HG02623 (cell line): ENCODE measurements around the gene GDAP1L1.
"Not testable (repeated sequence)": the region's sequence is repeated elsewhere in the genome, so short reads cannot be mapped to it uniquely, and the experiment has no call there.

Experiments used
- ATAC-seq: cut with Tn5 transposase; IDR thresholded peaks from one replicate; pipeline ENCODE4 v1.9.1; 2021; ENCODE audit warnings: moderate library complexity; ENCODE audit not compliant: unreplicated experiment

Gene GDAP1L1

GRCh38 chr20:44219170-44219730 lies 27.9 kb upstream of the GDAP1L1 start:
- ATAC-seq: no peak

GRCh38 chr20:44219791-44220190 lies 27.3 kb upstream of the GDAP1L1 start:
- no peak for ATAC-seq

- ATAC-seq: no peak
These were observed 25.6 kb upstream of the GDAP1L1 start for GRCh38 chr20:44221368-44221954.

- ATAC-seq: no peak
These were observed 25.1 kb upstream of the GDAP1L1 start for GRCh38 chr20:44222027-44222426.

- ATAC-seq: no peak
These were observed 24.3 kb upstream of the GDAP1L1 start for GRCh38 chr20:44222633-44223368.

GRCh38 chr20:44223721-44224120 lies 23.4 kb upstream of the GDAP1L1 start:
- no peak for ATAC-seq

- ATAC-seq: no peak
These were observed 22.5 kb upstream of the GDAP1L1 start for GRCh38 chr20:44224637-44225036.

- no peak for ATAC-seq
These were observed 18.4 kb upstream of the GDAP1L1 start for GRCh38 chr20:44228465-44229258.

GRCh38 chr20:44231193-44231592 lies 15.9 kb upstream of the GDAP1L1 start:
- no peak for ATAC-seq

GRCh38 chr20:44231713-44232468 lies 15.2 kb upstream of the GDAP1L1 start:
- ATAC-seq: no peak

GRCh38 chr20:44232469-44232856 lies 14.6 kb upstream of the GDAP1L1 start:
- ATAC-seq: not testable (repeated sequence)

GRCh38 chr20:44233436-44234016 lies 13.6 kb upstream of the GDAP1L1 start:
- ATAC-seq: no peak

- ATAC-seq: no peak
These were observed 12.4 kb upstream of the GDAP1L1 start for GRCh38 chr20:44234566-44235317.

- ATAC-seq: no peak
These were observed 11.4 kb upstream of the GDAP1L1 start for GRCh38 chr20:44235702-44236101.

GRCh38 chr20:44236840-44237239 lies 10.3 kb upstream of the GDAP1L1 start:
- not testable (repeated sequence) for ATAC-seq

- ATAC-seq: no peak
These were observed 5.3 kb upstream of the GDAP1L1 start for GRCh38 chr20:44241796-44242195.

GRCh38 chr20:44245977-44246376 lies 1.1 kb upstream of the GDAP1L1 start:
- no peak for ATAC-seq

- no peak for ATAC-seq
These were observed 690 bp downstream of the GDAP1L1 start for GRCh38 chr20:44247586-44248409.

- ATAC-seq: no peak
These were observed 1.3 kb downstream of the GDAP1L1 start for GRCh38 chr20:44248410-44248759.
